HG02981 (cell line): ENCODE measurements around the gene DLK2.

Experiments
- ATAC-seq: cut with Tn5 transposase; IDR thresholded peaks from one replicate; pipeline ENCODE4 v1.9.1; 2021; ENCODE audit warnings: mild to moderate bottlenecking, moderate library complexity; ENCODE audit not compliant: unreplicated experiment

The DLK2 gene

DNA sequence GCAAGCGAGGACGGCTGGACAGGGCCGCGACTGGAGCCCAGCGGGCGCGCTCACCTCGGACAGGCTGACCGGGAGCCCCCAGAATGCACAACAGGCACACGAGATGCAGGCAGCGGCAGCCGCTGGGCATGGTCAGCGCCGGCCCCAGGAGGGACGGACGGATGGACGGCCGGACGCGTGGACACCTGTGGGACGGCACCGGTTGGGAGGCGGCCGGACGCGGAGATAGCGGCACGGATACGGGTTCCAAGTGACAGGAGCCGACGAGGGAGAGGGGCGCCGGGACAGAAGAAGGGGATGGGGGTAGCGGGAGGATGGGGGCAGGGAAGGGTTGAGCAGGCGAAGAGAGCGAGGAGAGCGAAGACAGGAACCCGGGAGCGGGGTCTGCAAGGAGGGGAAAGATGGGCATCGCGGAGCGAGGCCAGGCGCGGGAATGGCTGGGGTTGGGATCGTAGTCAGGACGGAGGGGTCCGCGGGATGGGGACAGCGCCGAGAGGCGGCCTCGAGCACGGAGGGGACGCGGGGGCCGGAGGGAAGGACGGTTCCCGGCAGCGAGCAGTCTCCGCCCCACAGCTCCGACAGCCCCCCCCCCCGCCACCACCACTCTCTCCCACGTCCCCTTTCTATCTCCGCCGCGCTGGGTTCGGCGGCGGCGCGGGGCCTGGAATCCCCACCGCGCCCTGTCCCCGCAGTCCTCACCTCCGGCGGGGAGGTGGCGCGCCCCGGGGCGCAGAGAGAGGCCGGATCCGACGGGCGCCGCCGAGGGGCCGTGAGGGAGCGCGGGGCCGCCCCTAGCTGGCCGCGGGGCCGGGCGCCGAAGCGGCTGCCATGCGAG, 435 bp downstream of the DLK2 start:
- ATAC-seq, result no peak

GRCh38 chr6:43454290-43454695, 1.1 kb downstream of the DLK2 start:
- no peak for ATAC-seq

GRCh38 chr6:43453831-43454230, 1.5 kb downstream of the DLK2 start:
- ATAC-seq, result no peak

GRCh38 chr6:43452896-43453295, 2.5 kb downstream of the DLK2 start:
- no peak for ATAC-seq

DNA sequence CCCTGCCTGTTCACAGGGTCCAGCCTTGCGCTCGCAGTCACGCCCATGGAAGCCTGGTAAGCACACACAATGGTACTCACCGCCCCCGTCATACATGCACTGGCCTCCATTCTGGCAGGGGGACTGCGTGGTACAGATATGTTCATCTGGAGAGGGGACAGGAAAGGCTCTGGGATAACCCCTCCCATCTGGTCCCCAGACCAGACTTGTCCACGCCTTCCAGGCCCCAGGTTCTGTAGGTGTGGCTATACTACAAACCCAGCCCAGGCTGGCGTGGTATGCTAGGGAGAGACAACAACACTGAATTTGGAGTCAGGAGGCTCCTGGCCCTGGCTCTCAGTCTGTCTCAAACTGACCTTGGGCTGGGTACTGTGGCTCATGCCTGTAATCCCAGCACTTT, 3.4 kb downstream of the DLK2 start:
- ATAC-seq, result no peak

DNA sequence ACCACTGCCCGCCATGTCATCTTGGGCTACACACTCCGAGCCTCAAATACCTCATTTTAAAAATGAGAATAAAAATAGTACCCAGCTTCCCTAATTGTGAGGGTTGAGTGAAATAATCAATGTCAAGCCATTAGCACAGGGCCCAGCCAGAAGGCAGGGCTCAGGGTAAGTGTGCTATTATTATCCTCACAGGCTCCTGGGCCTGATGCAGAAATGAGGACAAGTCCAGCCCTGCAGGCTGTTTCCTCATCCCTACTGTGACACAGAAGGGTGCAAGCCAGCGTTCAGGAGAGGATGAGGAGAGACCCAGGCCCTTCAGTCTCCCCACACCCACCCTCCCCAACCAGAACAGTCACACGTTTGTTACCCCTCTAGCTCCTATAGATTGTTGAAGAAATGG, 4.0 kb downstream of the DLK2 start:
- ATAC-seq, result no peak

- ATAC-seq, result no peak
These were observed 4.6 kb downstream of the DLK2 start for GRCh38 chr6:43450699-43451131.

- ATAC-seq, result no peak
These were observed 6.4 kb downstream of the DLK2 start for GRCh38 chr6:43448916-43449315.

DNA sequence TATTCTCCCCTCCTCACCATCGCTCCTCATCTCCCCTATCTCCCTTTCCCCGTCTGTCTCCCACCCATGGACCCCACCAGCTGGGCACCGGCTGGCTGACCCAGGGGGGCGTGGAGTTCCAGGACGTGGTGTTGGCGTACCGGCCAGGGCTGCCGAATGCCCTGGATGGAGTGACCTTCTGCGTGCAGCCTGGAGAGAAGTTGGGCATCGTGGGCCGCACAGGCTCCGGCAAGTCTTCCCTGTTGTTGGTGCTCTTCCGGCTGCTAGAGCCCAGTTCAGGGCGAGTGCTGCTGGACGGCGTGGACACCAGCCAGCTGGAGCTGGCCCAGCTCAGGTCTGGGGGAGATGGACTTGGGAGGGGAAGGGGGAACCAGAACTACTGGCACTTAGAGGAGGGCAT, 7.7 kb downstream of the DLK2 start:
- no peak for ATAC-seq

- ATAC-seq, result no peak
These were observed 9.8 kb downstream of the DLK2 start for GRCh38 chr6:43445576-43445975.

DNA sequence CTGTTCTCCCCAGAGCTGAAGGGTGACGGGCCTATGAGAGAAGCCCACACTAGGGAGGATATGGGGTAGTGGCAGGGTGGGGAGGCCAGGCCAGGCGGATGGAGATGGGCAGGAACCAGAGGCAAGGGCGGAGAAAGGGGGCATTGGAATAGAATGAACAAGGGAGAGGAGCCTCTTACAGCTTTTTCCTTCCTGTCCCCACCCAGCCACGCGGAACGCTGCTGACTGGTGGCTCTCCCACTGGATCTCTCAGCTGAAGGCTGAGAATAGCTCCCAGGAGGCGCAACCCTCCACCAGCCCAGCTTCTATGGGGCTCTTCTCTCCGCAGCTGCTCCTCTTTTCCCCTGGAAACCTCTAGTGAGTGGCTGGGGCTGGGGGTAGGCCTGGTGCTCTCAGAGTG, 10.8 kb downstream of the DLK2 start:
- no peak for ATAC-seq

GRCh38 chr6:43444036-43444435, 11.3 kb downstream of the DLK2 start:
- ATAC-seq, result no peak

- no peak for ATAC-seq
These were observed 12.4 kb downstream of the DLK2 start for GRCh38 chr6:43442935-43443334.

DNA sequence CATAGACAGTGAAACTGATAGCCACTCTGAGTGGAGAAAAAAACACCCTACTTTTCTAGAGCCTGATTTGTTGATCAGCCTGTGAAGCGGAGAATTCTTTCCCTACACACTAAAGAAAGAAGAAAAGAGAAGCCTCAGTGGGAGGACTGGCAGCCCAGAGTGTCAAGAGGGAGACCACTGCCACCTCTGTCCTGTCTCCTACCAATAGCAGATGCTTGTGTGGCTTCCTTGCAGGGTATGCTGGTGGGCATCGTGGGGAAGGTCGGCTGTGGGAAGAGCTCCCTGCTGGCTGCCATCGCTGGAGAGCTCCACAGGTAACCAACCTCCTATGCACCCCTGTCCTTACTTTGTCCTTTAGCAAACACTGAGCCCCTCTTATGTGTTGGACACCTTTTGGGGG, 17.6 kb downstream of the DLK2 start:
- ATAC-seq, result no peak

DNA sequence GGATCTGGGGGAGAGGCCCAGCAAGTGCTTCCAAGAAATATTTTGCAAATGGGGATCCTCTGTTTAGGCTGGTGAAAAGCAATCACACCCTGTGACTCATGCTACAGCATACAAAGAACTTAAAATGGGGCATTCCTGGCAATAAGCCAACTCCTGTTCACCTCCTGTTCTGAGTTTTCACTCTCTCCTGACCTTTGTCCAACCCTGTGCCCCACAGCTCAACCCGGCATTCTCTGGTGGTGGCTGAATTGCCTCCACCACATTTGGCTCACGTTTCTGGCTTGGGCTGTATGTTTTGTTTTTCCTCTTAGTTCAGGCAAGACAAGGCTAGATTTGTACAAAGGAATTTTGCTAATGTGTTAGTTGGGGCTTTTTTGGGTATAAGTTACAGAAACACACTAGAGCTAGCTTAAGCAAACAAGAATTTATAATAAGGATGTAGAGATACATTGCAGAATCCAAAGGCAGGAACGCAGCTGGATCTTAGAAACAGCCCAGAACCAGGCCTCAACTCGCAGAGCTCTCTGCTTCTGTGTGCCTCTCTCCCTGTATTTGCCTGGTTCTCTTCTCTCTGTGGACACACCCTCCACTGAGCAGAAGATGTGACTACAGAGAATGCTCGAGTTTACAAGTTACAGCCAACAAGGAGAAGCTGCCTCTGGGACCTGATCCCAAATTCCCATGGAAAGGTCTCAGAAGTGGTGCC, 18.6 kb downstream of the DLK2 start:
- ATAC-seq, result no peak

- ATAC-seq, result no peak
These were observed 19.5 kb downstream of the DLK2 start for GRCh38 chr6:43435682-43436437.

- ATAC-seq, result no peak
These were observed 20.4 kb downstream of the DLK2 start for GRCh38 chr6:43434943-43435342.

DNA sequence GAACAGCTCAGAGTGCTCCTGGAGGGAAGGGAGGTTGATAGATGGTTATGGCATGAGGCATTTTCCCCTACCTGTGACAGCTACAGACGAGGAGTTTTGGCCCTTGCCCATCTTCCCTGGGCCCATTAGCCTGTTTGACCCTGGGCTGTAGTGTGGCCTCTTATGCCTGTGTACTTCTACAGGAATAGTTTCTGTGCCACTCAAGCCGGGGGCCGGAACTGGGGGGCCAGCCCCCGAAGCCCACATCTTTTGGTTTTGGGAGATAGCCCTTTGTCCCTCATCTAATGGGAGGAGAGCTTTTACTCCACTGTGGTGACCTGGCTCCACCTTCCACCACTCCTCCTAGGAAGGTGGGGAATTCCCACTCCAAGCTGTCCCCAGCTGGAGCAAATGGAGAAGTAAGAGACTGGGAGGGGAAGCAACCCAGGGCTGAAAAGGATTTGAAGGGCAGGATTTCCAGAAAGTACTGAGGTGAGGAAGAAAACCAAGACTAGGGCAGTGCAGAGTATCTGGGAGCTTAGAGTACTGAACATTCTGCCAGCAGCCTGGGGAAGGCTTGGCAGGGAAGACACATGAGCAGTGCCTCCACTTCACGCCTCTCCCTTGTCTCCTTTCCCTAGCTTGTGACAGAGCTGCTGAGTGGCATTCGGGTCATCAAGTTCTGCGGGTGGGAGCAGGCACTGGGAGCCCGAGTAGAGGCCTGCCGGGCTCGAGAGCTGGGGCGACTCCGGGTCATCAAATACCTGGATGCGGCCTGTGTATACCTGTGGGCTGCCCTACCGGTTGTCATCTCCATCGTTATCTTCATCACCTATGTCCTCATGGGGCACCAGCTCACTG, 21.1 kb downstream of the DLK2 start:
- no peak for ATAC-seq

DNA sequence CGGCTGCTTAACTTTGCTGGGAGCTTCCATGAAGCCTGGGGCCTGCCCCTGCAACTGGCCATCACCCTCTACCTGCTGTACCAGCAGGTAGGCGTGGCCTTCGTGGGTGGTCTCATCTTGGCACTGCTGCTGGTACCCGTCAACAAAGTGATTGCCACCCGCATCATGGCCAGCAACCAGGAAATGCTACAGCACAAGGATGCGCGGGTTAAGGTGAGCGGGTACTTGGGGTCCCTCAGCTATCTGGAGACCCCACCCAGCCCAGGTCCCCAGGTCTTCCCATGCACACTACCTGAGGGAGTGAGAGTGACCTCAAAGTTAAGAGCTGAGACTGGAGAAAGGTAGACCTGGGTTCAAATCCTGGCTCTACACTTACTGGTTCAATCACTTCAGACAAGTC, 22.2 kb downstream of the DLK2 start:
- ATAC-seq, result no peak

DNA sequence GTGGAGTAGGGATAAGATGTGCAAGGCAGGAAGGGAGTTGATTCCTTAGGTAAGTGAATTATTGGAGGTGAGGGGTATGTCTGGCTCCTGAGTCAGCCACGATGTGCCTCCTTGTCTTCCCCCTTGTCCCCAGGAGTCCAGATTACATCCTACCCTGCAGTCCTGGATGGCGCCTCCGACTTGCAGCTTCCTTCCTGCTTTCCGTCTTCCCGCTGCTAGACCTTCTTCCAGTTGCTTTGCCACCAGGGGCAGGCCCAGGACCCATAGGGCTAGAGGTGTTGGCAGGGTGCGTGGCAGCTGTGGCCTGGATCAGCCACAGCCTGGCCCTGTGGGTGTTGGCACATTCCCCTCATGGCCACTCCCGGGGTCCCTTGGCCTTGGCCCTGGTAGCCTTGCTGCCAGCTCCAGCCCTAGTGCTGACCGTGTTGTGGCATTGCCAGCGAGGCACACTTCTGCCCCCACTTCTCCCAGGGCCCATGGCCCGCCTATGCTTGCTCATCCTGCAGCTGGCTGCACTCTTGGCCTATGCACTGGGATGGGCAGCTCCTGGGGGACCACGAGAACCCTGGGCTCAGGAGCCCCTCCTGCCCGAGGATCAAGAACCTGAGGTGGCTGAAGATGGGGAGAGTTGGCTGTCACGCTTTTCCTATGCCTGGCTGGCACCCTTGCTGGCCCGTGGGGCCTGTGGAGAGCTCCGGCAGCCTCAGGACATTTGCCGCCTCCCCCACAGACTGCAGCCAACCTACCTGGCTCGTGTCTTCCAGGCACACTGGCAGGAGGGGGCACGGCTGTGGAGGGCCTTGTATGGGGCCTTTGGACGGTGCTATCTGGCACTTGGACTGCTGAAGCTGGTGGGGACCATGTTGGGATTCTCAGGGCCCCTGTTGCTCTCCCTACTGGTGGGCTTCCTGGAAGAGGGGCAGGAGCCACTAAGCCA, 23.1 kb downstream of the DLK2 start:
- no peak for ATAC-seq
